HEK293T (cell line): ENCODE measurements around the gene CPT1A.

Source experiments
- CTBP1 ChIP-seq: fragments of 450-650 bp; IDR thresholded peaks from 2 replicates; pipeline ENCODE4 v1.6.1; 2016; ENCODE audit warnings: borderline replicate concordance
- SUZ12 ChIP-seq: fragments of 450-650 bp; IDR thresholded peaks from 2 replicates; pipeline ENCODE4 v1.6.1; 2016; ENCODE audit warnings: mild to moderate bottlenecking

DNA sequence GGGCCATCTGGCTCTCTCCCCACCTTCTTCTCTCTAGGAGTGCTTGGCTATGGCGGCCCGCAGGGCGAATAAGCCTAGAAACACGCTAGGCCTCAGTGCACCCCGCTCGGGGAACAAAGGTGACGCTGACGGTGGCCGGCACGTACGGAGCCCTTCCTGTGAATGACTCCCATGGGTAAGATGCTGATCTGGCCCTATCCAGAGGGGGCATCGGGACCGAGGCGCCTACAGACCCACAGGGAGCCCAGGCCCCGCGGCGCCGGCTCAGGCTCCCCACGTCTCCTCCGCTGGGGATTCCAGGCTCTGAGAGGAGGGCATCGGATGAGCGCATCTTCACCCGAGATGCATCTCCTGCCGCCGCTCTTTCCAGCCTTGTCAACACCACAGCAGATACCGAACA, 59.0 kb downstream of the CPT1A start:
- TF ChIP-seq CTBP1, result no peak
- TF ChIP-seq SUZ12, result no peak
